KOPT-K1 (cell line): Measurements from ENCODE around the gene ORAI2.
"Not testable (repeated sequence)": the region's sequence is repeated elsewhere in the genome, so short reads cannot be mapped to it uniquely, and the experiment has no call there.

ENCODE experiments used
- H3K27ac ChIP-seq: fragments of 200-600 bp; sonication (generic); 2 replicates; pipeline ENCODE4 v1.5.1; 2016; ENCODE audit warnings: antibody characterized with exemption, mild to moderate bottlenecking, low read depth, low read length; ENCODE audit not compliant: poor library complexity, severe bottlenecking
- H3K36me3 ChIP-seq: fragments of 200-600 bp; sonication (generic); 2 replicates; pipeline ENCODE4 v1.5.1; 2017; ENCODE audit warnings: antibody characterized with exemption, mild to moderate bottlenecking, low read length, moderate library complexity; ENCODE audit not compliant: insufficient read depth
- H3K9me3 ChIP-seq: fragments of 200-600 bp; sonication (generic); 2 replicates; pipeline ENCODE4 v1.5.1; 2017; ENCODE audit warnings: antibody characterized with exemption, low read length, mild to moderate bottlenecking; ENCODE audit not compliant: insufficient read depth, poor library complexity, severe bottlenecking

Gene ORAI2

DNA sequence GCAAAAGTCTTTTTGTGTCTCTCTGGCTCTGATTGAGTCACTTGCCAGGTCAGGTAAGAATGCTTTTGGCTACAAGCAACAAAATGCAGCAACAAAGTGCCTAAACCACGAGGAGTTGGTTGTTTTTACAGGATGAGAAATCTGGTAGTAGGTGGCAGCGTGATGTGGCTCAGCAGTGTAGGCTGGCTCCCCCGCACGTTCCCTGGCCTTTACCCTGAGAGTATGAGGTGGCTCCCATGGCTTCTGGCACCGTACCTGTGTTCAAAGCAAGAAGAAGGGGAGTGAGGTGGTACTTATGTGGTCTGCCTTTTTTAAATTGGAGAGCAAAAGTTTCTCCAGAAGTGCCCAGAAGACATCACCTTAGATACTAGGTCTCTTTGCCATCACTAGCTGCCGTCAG is 25.5 kb upstream of the ORAI2 start:
- Histone ChIP-seq H3K36me3 (peaks cover 96% of the 10 kb centered on the region), H3K27ac (no peak overlapping the region), H3K9me3 (no peaks in the 10 kb centered on the region)

DNA sequence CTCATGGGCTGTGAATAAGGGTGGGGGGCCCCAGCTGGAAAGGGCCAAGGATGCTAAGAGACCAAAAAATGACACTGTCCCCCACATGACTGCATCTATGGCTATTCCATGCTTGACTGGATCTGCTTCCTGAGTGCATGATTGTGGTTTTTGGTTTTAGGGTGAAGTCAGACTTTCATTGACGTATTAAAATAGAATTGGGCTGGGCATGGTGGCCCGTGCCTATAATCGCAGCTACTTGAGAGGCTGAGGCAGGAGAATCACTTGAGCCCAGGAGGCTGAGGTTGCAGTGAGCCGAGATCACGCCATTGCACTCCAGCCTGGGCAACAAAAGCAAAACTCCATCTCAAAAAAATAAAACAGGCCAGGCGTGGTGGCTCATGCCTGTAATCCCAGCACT is 24.8 kb upstream of the ORAI2 start:
- H3K36me3 ChIP-seq = peaks cover 96% of the 10 kb centered on the region
- not testable (repeated sequence) for H3K27ac ChIP-seq

DNA sequence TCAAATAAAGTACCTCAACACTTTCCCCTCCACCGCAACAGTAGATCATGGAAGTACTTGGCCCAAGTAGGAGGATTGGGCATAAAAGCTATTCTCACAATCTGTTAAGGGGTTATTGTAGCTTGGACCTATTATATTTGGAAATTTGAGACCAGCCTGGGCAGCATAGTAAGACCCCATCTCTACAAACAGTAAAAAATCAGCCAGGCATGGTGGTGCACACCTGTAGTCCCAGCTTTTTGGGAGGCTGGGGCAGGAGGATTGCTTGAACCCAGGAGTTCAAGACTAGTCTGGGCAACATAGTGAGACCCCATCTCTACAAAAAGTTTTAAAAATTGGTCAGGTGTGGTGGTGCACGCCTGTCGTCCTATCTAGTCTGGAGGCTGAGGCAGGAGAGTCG is 24.0 kb upstream of the ORAI2 start:
- H3K27ac ChIP-seq = no peak overlapping the region
- peaks cover 96% of the 10 kb centered on the region for H3K36me3 ChIP-seq
- no peaks in the 10 kb centered on the region for H3K9me3 ChIP-seq

More for the DNA sequence above, 24.8 kb upstream of the ORAI2 start:
- not testable (repeated sequence) for H3K9me3 ChIP-seq

DNA sequence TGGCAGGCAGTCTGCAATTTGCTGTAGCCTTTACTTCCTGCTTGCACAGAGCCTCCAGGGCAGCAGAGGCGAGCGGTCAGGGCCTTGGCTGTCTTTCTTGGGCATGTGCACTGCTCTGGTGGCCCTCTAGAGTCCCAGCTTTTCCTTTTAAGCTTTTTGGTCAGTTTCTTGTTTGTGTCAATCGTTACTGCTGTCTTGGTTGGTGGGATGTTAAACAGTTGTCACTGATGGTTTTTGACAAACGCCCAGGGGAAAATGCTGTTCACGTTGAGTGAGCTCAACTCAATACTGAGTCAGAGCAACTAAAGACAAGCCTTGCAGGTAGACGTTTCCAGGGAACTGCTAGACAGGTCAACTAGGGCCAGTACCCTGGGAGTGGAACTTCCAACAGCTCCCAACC is 23.3 kb upstream of the ORAI2 start:
- H3K9me3 ChIP-seq = no peaks in the 10 kb centered on the region
- peaks cover 96% of the 10 kb centered on the region for H3K36me3 ChIP-seq
- H3K27ac ChIP-seq = no peak overlapping the region

DNA sequence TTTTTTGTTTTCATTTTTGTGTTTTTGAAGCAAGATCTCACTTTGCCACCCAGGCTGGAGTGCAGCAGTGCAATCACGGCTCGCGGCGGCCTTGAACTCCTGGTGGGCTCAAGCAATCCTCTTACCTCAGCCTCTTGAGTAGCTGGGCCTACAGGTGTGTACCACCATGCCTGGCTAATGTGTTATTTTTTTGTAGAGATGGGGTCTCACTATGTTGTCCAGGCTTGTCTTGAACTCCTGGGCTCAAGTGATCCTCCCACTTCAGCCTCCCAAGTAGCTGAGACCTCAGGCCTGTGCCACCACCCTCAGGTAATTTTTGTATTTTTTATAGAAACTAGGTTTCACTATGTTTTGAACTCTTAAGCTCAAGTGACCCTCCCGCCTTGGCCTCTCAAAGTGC is 22.5 kb upstream of the ORAI2 start:
- Histone ChIP-seq H3K27ac (no peak overlapping the region), H3K36me3 (peaks cover 91% of the 10 kb centered on the region), H3K9me3 (no peaks in the 10 kb centered on the region)

DNA sequence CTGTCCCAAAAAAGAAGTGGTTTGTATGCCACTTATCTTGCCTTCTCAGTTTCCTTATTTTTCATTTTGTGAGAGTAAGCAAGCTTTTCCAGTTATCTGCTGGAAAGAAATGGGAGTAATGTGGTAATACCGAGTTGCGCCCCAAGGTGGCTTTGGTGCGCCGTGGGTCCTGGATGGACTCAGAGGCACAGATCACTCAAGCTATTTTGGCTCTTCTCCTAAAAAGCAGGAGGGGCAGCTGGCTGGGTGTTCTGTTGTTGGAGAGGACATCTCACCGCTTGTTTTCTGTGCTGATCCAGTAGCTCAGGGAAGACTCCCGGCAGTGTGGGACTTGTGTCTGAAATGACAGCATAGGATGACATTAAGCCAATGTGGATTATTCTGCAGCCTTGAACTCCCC is 20.8 kb upstream of the ORAI2 start:
- Histone ChIP-seq H3K27ac (no peak overlapping the region), H3K36me3 (peaks cover 80% of the 10 kb centered on the region), H3K9me3 (no peaks in the 10 kb centered on the region)

DNA sequence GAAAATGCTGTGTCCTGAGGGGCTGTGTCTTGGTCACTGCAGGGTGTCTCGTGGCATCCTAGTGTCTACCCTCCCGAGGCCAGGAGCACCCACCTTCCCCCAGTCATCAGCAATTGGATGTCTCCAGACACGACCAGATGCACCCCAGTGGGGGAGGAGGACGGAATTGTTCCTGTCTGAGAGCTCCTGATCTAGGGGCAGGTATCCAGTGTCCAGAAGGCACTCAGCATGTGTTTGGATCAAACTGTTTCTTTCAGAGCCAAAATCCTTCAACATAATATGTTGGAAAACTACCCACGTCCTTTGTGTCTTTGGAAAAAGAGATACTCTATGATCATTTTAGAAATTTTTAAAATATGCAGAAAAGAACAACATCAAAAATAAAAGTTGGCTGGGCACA is 20.3 kb upstream of the ORAI2 start:
- H3K27ac ChIP-seq = no peak overlapping the region
- H3K36me3 ChIP-seq = peaks cover 75% of the 10 kb centered on the region

DNA sequence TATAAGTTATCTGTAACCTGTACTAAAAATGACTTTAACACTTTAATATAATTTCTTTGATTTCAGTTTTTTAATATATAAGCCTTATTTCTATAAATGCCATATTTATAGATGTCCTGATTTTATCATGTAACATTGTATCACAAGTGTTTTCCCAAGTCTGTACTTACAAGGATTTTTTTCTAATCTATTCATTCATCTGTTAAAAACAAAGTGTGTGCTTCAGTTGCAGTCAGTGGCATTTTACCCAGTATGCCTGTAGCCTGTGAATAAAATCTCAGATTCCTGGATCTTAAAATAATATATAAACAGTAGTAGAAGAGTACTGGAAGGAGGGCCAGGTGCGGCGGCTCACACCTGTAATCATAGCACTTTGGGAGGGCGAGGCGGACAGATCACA is 19.8 kb upstream of the ORAI2 start:
- Histone ChIP-seq H3K9me3 (no peaks in the 10 kb centered on the region), H3K27ac (no peak overlapping the region), H3K36me3 (peaks cover 75% of the 10 kb centered on the region)

More for the DNA sequence above, 20.3 kb upstream of the ORAI2 start:
- H3K9me3 ChIP-seq = no peaks in the 10 kb centered on the region

DNA sequence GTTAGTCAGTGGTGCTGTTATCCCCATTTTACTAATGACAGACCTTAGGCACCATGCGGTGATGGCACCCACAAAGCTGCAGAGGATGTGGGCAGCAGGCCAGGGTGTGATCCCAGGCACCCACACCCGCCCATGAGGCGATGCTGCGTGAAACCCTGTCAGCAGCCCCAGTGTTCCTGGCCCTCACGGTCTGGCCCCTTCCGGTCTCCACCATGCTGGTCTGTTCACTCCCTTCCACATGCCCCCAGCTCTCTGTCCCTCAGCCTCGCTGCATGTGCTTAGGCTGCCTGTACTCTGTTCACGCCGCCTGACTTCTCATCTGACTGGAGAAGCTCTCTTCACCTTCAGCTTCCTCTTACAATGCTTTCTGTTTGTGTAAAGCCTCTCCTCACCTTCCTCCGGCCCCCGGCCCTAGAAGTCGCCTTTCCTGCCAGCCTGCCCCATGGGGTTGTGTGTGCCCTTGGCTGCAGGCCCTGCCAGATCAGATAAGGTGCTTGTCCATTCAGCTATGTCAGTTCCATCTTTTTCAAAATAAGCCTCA is 17.6 kb upstream of the ORAI2 start:
- Histone ChIP-seq H3K36me3 (peaks cover 74% of the 10 kb centered on the region), H3K9me3 (no peaks in the 10 kb centered on the region), H3K27ac (peak overlapping the region; percentile 68)

DNA sequence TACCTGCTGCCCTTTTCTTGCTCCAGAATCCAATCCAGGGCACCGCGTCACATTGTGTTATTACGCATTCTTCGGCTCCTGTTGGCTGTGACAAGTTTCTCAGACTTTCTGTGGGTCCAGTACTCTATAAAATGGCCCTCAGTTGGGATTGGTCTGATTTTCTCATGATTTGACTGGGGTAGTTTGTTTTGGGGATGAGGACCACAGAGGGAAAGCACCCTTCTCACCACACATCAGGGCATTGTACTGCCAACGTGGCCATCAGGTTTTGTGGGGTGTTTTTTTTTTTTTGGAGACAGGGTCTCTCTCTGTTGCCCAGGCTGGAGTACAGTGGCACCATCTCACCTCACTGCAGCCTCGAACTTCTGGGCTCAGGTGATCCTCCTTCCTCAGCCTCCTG is 17.0 kb upstream of the ORAI2 start:
- Histone ChIP-seq H3K27ac (peak overlapping the region; percentile 68), H3K36me3 (peaks cover 70% of the 10 kb centered on the region), H3K9me3 (no peaks in the 10 kb centered on the region)

DNA sequence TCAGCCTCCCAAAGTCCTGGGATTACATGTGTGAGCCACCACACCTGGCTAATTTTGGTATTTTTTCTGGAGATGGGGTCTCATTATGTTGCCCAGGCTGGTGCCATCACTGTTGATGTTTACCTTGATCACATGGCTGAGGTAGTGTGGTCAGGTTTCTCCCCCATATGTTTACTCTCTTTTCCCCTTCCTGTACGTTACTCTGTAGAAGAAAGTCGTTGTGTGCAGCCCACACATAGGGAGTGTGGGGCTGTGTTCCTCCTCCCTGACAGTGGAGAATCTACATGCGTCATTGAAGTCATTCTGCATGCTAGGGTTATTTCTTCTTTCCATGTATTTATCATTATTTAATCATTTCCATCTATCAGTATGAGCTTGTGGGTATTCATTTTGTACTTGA is 16.3 kb upstream of the ORAI2 start:
- Histone ChIP-seq H3K27ac (peak overlapping the region; percentile 68), H3K36me3 (peaks cover 69% of the 10 kb centered on the region), H3K9me3 (no peaks in the 10 kb centered on the region)

DNA sequence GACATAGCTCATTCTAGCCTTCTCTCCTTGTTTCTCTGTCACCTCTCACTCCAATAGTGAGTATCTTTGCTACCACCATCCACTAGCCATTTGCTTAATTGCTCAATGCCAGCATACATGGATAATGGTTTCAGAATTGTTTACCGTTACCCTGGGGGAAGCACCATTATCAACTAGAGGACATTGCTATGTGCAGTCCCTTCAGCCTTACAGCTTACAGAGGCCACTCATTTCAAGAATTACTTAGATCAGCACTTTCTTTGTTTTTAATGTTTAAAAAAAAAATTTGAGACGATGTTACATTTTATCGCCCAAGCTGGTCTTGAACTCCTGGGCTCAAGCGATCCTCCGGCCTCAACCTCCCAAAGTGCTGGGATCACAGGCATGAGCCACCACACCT is 14.8 kb upstream of the ORAI2 start:
- peak overlapping the region; percentile 68 for H3K27ac ChIP-seq
- H3K36me3 ChIP-seq = peaks cover 63% of the 10 kb centered on the region
- H3K9me3 ChIP-seq = no peaks in the 10 kb centered on the region

DNA sequence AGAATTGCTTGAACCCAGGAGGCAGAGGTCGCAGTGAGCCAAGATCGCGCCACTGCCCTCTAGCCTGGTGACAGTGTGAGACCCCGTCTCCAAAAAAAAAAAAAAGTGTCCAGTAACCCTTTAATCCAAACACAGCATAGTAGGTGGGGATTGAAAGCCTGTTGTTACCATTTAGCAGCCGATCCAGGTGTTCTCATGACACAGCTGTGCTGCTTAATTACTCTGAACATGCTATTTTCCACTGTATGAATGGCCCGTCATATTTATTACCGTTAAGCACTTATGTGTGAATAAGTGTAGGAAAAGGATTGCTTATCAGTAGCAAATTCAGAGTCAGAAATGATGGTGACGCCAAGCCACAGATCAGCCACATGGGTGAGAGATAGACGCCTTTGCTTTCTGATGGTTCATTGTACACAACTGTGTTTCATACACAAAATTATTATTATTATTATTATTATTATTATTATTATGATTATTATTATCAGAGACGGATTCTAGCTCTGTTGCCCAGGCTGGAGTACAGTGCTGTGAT is 11.6 kb upstream of the ORAI2 start:
- peak overlapping the region; percentile 65 for H3K27ac ChIP-seq
- peaks cover 60% of the 10 kb centered on the region for H3K36me3 ChIP-seq

DNA sequence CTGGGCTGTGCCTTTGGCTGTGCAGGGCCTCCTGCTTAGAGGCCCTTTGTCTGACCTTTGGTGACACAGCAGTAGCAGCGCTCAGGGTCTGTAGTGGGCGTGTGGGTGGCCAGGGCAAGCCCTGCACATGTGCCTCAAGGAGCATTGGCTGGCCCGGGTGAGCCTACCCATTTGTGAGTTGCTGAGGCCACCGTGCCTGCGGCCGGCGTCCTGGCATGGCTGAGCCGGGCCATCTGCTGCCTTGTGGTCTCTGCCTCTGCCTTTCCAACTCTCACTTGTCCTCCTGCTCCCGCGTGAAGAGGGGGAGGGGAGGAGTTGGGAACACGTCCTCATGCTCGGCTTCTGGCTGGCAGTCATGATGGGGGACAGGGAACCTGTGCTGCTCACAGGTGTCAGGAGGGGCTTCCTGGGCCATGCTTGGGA is 9.2 kb upstream of the ORAI2 start:
- Histone ChIP-seq H3K27ac (peak overlapping the region; percentile 92), H3K36me3 (peaks cover 49% of the 10 kb centered on the region), H3K9me3 (no peaks in the 10 kb centered on the region)

More for the DNA sequence above, 11.6 kb upstream of the ORAI2 start:
- no peaks in the 10 kb centered on the region for H3K9me3 ChIP-seq

DNA sequence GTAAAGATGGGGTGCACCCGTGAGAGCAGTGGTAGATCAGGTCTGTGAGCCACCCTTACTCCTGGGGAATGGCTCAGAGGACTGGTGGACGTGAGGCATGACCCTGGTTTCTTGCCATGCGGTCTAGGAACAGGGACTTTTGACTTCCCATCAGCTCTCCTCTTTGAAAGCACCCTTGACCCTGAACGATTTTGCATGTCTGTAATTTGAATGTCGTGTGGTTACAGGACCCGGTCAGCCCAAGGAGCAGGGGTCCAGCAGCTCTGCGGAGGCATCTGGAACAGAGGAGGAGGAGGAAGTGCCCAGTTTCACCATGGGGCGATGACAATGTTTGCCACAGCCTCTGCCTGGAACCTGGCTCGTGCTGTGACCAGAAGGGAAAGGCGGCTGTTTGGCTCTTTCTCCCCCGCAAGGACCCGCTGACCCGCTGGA is 8.6 kb upstream of the ORAI2 start:
- H3K36me3 ChIP-seq = peaks cover 43% of the 10 kb centered on the region
- H3K27ac ChIP-seq = peak overlapping the region; percentile 92
- H3K9me3 ChIP-seq = no peaks in the 10 kb centered on the region

DNA sequence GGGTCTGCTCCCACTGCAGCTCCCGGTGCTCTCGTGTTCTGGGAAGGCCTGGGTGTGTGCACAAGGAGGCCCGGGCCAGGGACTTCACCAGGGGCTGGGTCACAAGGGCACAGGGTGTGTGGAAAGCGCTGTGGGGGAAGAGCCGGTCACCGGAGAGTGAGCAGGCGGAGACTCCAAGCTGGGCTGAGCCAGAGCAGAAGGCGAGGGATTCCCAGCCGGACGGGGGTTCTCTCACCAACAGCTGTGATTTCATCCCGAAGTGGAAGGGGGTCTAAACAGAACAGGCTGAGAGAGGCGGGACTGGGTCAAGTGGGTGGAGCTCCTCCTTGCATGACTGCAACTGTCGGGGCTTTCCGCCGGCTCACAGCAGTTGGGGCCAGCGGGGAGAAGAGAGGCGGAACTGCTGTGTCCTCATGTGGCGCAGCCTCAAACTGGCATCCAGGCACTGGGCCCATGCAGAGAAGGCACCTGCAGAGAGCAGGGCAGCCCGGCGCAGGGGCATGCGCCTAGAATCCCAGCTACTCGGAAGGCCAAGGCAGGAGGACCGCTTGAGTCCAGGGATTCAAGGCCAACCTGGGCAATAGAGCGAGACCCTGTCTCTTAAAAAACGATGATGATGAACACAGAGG is 7.6 kb upstream of the ORAI2 start:
- H3K36me3 ChIP-seq = peaks cover 38% of the 10 kb centered on the region
- no peaks in the 10 kb centered on the region for H3K9me3 ChIP-seq
- H3K27ac ChIP-seq = peak overlapping the region; percentile 92
